Muscle of leg (tissue), 11 donors: Measurements from ENCODE around the gene FREM1. TPM values are rescaled to one million over a fixed set of nuclear protein-coding genes. Genes with fewer than 3 reads are reported as not detected.

Source experiments
- DNase-seq: peaks from one replicate; pipeline ENCODE4 v3.0.0; 2013
- H3K27ac ChIP-seq: one replicate; pipeline ENCODE4 v1.5.1; 2013; ENCODE audit warnings: mild to moderate bottlenecking, low read length, control low read depth
- H3K27me3 ChIP-seq: one replicate; pipeline ENCODE4 v1.6.1; 2013; ENCODE audit warnings: low read length; ENCODE audit not compliant: control insufficient read depth, insufficient read depth
- H3K36me3 ChIP-seq: one replicate; pipeline ENCODE4 v1.6.1; 2013; ENCODE audit warnings: low read length; ENCODE audit not compliant: control insufficient read depth, insufficient read depth
- H3K4me1 ChIP-seq: one replicate; pipeline ENCODE4 v1.6.1; 2013; ENCODE audit warnings: low read length; ENCODE audit not compliant: control insufficient read depth, insufficient read depth
- H3K4me3 ChIP-seq: one replicate; pipeline ENCODE4 v1.5.1; 2013; ENCODE audit warnings: low read length, control low read depth
- H3K9me3 ChIP-seq: replicated peaks from 2 replicates; pipeline ENCODE4 v1.6.1; 2013; ENCODE audit warnings: low read depth, low read length; ENCODE audit not compliant: control insufficient read depth
- WGBS: methylation state at CpG from one replicate; pipeline ENCODE4 v1.1.5; 2013; ENCODE audit warnings: missing lambda C conversion rate; ENCODE audit not compliant: insufficient coverage; 5-methylcytosine and 5-hydroxymethylcytosine counted together
- polyA plus RNA-seq, 8 donors: library from polyadenylated mRNA; unstranded; fragments of 120-200 nt; gene quantifications; one replicate each; pipeline versions ENCODE4 v1.2.1 to v1.2.3, GENCODE V29; 2013; ENCODE audit warnings: inconsistent platforms in 1 of 8, low replicate concordance in 1 of 8; ENCODE audit not compliant: insufficient read length in 8 of 8, insufficient read depth in 1 of 8
- total RNA-seq: library from RNA; stranded (reverse); fragments of 120-200 nt; gene quantifications from one replicate; pipeline ENCODE4 v1.2.4, GENCODE V29; 2013

The FREM1 gene
- total and polyA plus RNA-seq, 9 donors = 18.8 to 31.1 (median 24.1) TPM

GRCh38 chr9:14806941-14807520, 103.2 kb downstream of the FREM1 start:
- 80% methylated on average over 1 of the region's 6 CpGs for WGBS
- H3K27ac ChIP-seq = no peak overlapping the region
- no peak overlapping the region for H3K4me3 ChIP-seq
- no peaks in the 10 kb centered on the region for H3K27me3 ChIP-seq
- H3K9me3 ChIP-seq = no peaks in the 10 kb centered on the region
- no peak for DNase-seq
- H3K4me1 ChIP-seq = no peaks in the 10 kb centered on the region
- peaks cover 9% of the 10 kb centered on the region for H3K36me3 ChIP-seq

GRCh38 chr9:14799030-14799429, 111.2 kb downstream of the FREM1 start:
- H3K36me3 ChIP-seq = peaks cover 6% of the 10 kb centered on the region
- no peaks in the 10 kb centered on the region for H3K27me3 ChIP-seq
- H3K9me3 ChIP-seq = no peaks in the 10 kb centered on the region
- no peak for DNase-seq
- no CpG with 5 or more reads among the region's 2 CpGs for WGBS
- no peaks in the 10 kb centered on the region for H3K4me1 ChIP-seq
- H3K27ac ChIP-seq = no peak overlapping the region
- no peak overlapping the region for H3K4me3 ChIP-seq

GRCh38 chr9:14797435-14797834, 112.8 kb downstream of the FREM1 start:
- peaks cover 10% of the 10 kb centered on the region for H3K36me3 ChIP-seq
- H3K9me3 ChIP-seq = no peaks in the 10 kb centered on the region
- H3K4me1 ChIP-seq = no peaks in the 10 kb centered on the region
- WGBS = no CpG with 5 or more reads among the region's 1 CpG
- H3K4me3 ChIP-seq = no peak overlapping the region
- no peak overlapping the region for H3K27ac ChIP-seq
- DNase-seq = no peak
- H3K27me3 ChIP-seq = no peaks in the 10 kb centered on the region

GRCh38 chr9:14793389-14793788, 116.8 kb downstream of the FREM1 start:
- no peak overlapping the region for H3K27ac ChIP-seq
- H3K27me3 ChIP-seq = no peaks in the 10 kb centered on the region
- no peaks in the 10 kb centered on the region for H3K4me1 ChIP-seq
- 100% methylated on average over 2 of the region's 2 CpGs for WGBS
- no peak for DNase-seq
- no peaks in the 10 kb centered on the region for H3K9me3 ChIP-seq
- H3K4me3 ChIP-seq = no peak overlapping the region
- H3K36me3 ChIP-seq = peaks cover 7% of the 10 kb centered on the region

- Histone ChIP-seq H3K4me3 (no peak overlapping the region), H3K27me3 (no peaks in the 10 kb centered on the region), H3K36me3 (peaks cover 7% of the 10 kb centered on the region), H3K4me1 (no peaks in the 10 kb centered on the region), H3K27ac (no peak overlapping the region), H3K9me3 (no peaks in the 10 kb centered on the region)
- WGBS = 60% methylated on average over 1 of the region's 4 CpGs
- DNase-seq = no peak
These were observed 119.6 kb downstream of the FREM1 start for GRCh38 chr9:14790628-14791027.

DNA sequence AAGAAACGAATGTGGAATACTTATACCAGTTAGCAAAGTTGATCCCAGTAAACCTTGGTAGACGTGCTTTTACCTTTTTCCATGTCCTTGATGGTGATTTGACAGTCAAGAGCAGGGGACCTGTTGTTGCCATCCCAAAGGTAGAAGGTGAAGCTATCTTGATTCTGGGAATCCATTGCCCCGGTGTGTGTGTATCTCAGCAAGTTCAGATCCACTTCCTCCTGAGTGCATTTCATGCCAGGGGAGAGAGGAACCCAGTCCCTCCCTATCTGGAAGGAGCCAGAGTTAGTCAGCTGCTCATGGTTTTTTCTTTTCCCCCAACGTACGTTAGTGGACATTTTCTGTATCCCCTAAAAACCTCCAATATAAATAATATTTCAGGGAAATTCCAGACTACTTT, 121.4 kb downstream of the FREM1 start:
- no peak for DNase-seq
- Histone ChIP-seq H3K36me3 (peaks cover 10% of the 10 kb centered on the region), H3K9me3 (no peaks in the 10 kb centered on the region), H3K27ac (no peak overlapping the region), H3K4me1 (peaks cover 3% of the 10 kb centered on the region), H3K4me3 (no peak overlapping the region), H3K27me3 (no peaks in the 10 kb centered on the region)
- 94% methylated on average over 2 of the region's 5 CpGs for WGBS

DNA sequence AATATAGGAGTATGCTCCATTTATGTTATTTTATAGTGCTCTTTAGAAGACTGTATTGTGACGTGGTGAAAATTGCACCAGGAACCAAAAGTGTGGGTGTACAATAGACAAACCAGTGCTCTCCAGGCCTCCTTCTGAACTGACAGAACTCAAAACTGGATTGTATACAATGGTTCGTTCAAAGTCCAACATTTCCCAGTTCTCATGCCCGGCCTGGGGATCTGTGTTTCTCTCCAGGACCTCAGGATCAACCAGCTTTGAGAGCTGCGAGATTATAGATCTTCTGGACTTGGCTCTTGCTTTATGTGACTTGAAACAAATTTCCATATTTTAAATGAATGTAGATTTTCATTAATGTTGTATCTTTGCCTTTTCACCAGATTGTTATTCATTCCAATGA, 126.9 kb downstream of the FREM1 start:
- no peak for DNase-seq
- H3K27ac ChIP-seq = no peak overlapping the region
- peaks cover 3% of the 10 kb centered on the region for H3K36me3 ChIP-seq
- WGBS = 61% methylated on average over 2 of the region's 4 CpGs
- H3K4me3 ChIP-seq = no peak overlapping the region
- peaks cover 21% of the 10 kb centered on the region for H3K4me1 ChIP-seq
- H3K27me3 ChIP-seq = no peaks in the 10 kb centered on the region
- no peaks in the 10 kb centered on the region for H3K9me3 ChIP-seq

DNA sequence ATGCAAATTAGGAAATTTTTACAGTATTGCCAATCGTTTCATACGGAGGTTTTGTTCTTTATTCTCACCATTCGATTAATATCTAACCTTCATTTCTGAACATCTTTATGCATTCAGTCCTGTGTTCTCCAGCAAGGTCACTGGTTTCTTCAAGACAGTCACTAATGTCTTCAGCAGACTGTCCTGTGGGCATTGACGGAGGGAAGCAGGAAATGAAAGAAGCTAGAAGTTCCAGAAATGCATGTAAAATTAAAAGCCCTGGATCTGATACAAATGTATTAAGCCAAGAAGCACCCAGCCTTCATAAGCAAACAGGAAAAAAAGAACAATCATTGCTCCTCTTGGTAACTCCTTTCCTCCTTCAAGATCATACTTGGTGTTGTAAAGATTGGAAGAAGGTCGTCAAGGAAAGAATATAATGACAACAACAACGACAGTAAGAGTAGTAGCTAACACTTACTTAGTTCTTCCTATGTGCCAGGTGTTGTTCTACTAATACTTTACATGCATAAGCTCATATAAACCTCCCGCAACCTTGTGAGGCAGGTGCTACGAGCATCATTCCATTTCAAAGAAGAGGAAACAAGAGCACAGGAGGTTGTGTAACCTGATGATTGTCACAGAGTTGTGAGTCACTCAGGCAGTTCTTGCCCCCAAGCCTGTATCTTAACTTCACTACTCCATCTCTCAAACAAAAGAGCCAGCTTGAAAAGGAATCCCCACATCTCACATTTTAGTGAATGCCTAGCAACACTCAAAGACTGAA, 127.8 kb downstream of the FREM1 start:
- Histone ChIP-seq H3K4me1 (peaks cover 21% of the 10 kb centered on the region), H3K4me3 (no peak overlapping the region), H3K36me3 (peaks cover 3% of the 10 kb centered on the region), H3K27me3 (no peaks in the 10 kb centered on the region), H3K27ac (no peak overlapping the region), H3K9me3 (no peaks in the 10 kb centered on the region)
- no CpG with 5 or more reads among the region's 8 CpGs for WGBS
- DNase-seq = peak; percentile 53

- Histone ChIP-seq H3K9me3 (no peaks in the 10 kb centered on the region), H3K36me3 (peaks cover 5% of the 10 kb centered on the region), H3K4me1 (peaks cover 21% of the 10 kb centered on the region), H3K27me3 (no peaks in the 10 kb centered on the region), H3K4me3 (no peak overlapping the region), H3K27ac (peak overlapping the region; percentile 95)
- DNase-seq = no peak
- 86% methylated on average over 1 of the region's 4 CpGs for WGBS
These were observed 129.5 kb downstream of the FREM1 start for GRCh38 chr9:14780693-14781092.

DNA sequence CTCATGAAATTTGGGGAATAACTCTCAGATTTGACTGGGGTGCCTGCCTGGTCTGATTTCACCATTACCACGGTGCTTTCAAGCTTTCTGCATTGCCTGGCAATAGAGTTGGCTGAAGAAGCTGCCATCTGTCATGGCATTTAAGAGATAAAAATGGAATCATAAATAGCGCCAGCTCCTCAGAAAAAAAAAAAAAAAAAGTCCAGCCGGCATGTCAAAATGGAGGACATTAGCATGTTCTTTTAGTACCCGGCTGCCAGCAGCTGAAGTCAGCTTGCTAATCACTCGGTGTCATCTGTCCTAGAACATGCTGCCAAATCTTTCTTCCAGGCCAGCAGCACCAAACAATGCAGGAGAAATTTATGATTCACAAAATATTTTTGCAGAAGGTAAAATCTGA, 130.0 kb downstream of the FREM1 start:
- DNase-seq = peak; percentile 91
- H3K27ac ChIP-seq = peak overlapping the region; percentile 95
- H3K9me3 ChIP-seq = no peaks in the 10 kb centered on the region
- WGBS = 60% methylated on average over 1 of the region's 5 CpGs
- H3K36me3 ChIP-seq = peaks cover 5% of the 10 kb centered on the region
- H3K4me1 ChIP-seq = peaks cover 21% of the 10 kb centered on the region
- no peak overlapping the region for H3K4me3 ChIP-seq
- H3K27me3 ChIP-seq = no peaks in the 10 kb centered on the region
